Esophagus squamous epithelium (tissue), 4 donors: ENCODE measurements around the gene AAGAB.

Experiments
- POLR2A ChIP-seq, 4 donors: fragments of 450-650 bp; IDR thresholded peaks; one replicate each; pipeline ENCODE4 v1.6.1; 2017; ENCODE audit warnings: antibody characterized with exemption in 4 of 4, mild to moderate bottlenecking in 4 of 4, moderate library complexity in 3 of 4
- TF ChIP-seq, protein P1 (sequence below), 6 experiments: fragments of 450-650 bp in 4 of 6; fragments of 200-600 bp in 2 of 6; sonication (generic) in 2 of 6; IDR thresholded peaks; one replicate each; pipeline ENCODE4 v1.5.1; 2016 to 2019; ENCODE audit warnings: antibody characterized with exemption in 6 of 6, mild to moderate bottlenecking in 4 of 6, moderate library complexity in 4 of 6

DNA sequence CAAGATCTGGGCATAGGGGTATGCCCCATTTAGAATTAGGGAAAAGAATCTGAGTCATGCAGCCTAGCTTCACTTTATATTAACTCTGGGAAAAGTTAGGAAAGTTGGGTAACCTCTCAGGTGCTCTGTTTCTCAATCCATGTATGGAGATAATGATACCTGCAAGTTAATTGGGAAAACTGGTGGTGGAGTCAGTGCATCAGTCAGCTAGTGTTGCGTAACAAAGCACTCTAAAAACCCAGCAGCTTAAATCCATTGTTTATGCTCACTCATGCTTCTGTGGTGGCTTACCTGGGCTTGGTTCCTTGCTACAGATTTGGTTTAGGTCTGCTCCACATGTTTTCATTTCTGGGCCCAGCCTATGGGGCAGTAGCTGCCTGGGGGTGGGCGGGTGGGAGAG is 98.0 kb downstream of the AAGAB start:
- TF ChIP-seq, protein P1, sequence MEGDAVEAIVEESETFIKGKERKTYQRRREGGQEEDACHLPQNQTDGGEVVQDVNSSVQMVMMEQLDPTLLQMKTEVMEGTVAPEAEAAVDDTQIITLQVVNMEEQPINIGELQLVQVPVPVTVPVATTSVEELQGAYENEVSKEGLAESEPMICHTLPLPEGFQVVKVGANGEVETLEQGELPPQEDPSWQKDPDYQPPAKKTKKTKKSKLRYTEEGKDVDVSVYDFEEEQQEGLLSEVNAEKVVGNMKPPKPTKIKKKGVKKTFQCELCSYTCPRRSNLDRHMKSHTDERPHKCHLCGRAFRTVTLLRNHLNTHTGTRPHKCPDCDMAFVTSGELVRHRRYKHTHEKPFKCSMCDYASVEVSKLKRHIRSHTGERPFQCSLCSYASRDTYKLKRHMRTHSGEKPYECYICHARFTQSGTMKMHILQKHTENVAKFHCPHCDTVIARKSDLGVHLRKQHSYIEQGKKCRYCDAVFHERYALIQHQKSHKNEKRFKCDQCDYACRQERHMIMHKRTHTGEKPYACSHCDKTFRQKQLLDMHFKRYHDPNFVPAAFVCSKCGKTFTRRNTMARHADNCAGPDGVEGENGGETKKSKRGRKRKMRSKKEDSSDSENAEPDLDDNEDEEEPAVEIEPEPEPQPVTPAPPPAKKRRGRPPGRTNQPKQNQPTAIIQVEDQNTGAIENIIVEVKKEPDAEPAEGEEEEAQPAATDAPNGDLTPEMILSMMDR (IDR thresholded peaks at IDR 0.05), result no peak
- TF ChIP-seq POLR2A (IDR thresholded peaks at IDR 0.05), result no peak
